NCI-H774 (cell line): ENCODE results near the gene SMOC1.
A peak's percentile ranks its signal among the peaks of the same experiment; 100 is the strongest.

ENCODE experiments used
- DNase-seq: peaks from one replicate; lab custom pipeline; 2025; lab: John Stamatoyannopoulos, UW

SMOC1 gene

GRCh38 chr14:69863083-69863482, 16.1 kb upstream of the SMOC1 start:
- DNase-seq: no peak

DNA sequence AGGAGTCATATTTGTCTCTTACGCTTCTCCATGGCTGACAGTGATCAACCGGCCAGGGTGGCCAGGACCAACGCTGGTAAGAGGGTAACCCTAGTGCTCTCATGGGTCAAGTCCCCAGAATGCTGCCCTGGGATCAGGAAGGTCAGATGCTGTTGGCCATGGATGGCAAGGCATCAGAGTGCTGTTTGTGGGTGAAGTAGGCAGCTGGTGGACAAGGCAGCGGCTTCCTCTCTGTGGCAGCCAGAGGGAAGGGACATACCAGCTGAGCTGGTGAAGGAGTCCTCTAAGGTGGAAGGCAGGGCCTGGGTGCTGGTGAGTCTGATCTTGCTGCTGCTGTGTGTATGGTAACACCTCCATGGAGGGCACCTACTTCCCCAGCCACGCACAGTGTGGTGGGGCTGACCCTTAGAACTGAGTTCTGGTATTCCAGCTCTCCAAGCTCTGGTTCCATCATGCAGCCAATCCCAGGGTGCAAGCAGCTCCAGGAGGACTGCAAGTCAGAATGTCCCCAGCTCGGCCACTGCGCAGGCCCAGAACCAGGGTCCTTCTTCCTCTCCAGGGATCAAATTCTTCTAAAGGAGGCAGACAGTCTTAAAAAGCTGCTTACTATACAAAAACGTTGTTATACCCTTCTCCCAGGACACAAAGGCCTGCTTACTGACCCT, 13.4 kb upstream of the SMOC1 start:
- no peak for DNase-seq

GRCh38 chr14:69868363-69868963, 10.8 kb upstream of the SMOC1 start:
- no peak for DNase-seq

GRCh38 chr14:69870613-69871012, 8.6 kb upstream of the SMOC1 start:
- no peak for DNase-seq

DNA sequence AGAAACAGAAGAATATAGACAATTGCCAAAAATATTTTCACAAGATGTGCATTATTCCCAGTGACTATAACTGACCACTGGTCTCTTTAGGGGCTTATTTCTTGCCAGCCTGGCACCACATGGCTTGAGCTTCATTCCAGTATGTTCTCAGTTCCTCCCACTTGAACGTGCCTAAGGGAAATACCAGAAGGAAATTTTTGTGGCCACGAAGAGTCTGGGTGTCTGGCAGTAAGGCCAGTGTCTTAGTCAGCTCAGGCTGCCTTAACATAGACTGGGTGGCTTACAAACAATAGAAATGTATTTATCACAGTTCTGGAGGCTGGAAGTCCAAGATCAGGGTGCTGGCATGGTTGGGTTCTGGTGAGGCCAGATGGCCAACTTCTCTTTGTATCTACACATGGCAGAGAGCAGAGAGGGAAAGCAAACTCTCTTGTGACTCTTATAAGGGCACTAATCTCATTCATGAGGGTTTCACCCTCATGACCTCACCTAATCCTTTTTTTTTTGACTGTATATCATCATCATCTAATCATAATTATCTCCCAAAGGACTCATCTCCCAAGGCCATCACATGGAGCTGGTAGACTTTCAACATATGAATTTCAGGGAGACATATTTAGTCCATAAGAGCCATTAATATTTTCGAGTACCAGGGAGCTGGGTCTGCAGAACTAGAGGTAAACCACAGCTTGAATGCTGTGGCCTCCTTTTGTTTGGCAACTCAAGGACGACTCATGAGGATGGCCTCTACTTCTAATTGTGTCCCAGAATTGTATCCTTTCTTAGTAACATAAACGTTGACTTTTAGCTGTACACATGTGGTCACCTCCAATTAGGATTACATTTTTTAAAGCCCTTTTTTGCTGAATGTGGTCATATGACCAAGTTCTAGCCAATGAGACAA, 5.1 kb upstream of the SMOC1 start:
- DNase-seq: no peak

DNA sequence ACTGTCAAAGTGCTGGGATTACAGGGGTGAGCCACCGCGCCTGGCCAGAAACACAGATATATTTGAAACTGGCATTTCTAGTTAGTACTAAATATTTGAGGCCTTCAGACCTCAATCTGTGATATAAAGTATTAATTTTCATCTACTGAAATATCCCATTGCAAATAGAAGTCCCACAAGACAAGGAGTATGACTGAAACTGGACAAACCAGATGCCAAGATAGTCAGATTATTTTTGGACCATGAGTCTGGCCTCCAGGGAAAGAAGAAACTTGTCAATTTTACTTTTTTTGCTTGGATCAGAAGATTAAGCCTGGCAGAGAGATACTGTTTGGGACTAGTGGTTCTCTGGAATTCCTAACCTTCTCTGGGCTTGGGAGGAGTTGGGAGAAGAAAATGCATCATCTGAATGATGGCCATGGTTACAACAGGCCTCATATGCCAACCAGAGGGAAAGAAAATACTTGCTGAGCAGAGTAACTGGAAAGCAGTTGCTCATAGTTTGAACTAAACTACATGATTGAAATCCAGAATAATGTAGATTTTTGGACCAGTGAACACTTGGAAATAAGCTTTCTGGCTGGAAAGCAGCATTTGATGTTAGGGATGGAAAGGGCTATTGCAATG, 2.9 kb upstream of the SMOC1 start:
- no peak for DNase-seq

GRCh38 chr14:69876848-69877306, 2.3 kb upstream of the SMOC1 start:
- DNase-seq: no peak

- peak; percentile 32 for DNase-seq
These were observed 1.7 kb upstream of the SMOC1 start for GRCh38 chr14:69877492-69877891.

DNA sequence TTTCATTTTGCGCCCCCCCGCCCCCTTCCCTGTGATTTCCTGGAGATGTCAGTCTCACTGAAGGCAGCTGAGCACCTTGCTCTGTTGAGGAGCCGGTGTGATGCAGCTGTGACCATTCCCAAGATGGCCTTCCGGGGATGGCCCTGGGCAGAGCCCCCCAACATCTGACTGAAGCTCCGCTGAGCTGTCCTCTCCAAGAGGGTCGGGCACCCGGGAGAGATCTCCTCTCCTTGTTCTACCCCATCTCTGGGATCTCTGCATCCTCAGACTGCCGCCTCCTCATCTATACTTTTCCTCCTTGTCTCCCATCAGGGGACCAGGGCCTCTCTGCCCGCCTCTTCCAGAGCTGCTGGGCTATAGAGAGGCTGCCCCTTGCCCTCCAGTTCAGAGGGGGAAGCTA, 965 bp upstream of the SMOC1 start:
- no peak for DNase-seq

GRCh38 chr14:69880044-69880487, 850 bp downstream of the SMOC1 start:
- no peak for DNase-seq

GRCh38 chr14:69880893-69881292, 1.7 kb downstream of the SMOC1 start:
- DNase-seq: no peak

- DNase-seq: no peak
These were observed 3.1 kb downstream of the SMOC1 start for GRCh38 chr14:69882116-69882864.

GRCh38 chr14:69882915-69883314, 3.7 kb downstream of the SMOC1 start:
- no peak for DNase-seq

DNA sequence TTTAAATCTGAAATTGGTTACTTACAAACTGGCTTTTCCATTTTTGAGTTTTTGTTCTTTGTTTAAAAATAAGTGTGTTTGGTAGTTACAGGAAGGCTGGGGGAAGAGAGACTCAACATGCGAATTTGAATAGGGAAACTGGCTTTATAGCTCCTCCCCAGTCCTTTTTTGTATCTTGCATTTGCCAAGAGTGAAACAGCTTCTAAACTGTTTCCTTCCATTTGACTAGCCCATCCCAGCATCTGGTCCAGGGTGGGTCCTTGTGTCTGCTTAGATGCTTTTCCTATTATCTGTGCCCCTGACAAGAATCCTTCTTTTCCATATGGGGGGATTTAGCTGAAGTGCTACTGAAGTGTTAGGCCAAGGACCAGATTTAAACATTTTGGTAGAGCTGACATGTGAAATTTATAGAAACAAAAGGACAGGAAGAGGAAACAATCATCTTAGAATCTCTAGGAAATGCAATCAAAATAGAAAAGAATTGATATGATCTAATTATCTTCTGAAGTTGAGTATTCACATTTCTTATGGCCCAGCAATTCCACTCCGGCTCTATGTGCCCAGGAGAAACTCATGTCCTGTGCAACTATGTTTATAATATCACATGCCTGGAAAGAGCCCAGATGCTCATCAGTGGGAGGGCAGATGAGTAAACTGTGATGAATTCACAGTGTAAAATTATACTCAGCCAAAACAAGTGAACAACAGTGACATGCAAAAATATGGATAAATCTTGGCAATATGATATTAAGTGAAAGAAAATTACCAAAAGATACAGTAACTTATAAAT, 7.4 kb downstream of the SMOC1 start:
- DNase-seq: no peak

- no peak for DNase-seq
These were observed 8.8 kb downstream of the SMOC1 start for GRCh38 chr14:69887740-69888657.

- no peak for DNase-seq
These were observed 12.2 kb downstream of the SMOC1 start for GRCh38 chr14:69891422-69891821.

DNA sequence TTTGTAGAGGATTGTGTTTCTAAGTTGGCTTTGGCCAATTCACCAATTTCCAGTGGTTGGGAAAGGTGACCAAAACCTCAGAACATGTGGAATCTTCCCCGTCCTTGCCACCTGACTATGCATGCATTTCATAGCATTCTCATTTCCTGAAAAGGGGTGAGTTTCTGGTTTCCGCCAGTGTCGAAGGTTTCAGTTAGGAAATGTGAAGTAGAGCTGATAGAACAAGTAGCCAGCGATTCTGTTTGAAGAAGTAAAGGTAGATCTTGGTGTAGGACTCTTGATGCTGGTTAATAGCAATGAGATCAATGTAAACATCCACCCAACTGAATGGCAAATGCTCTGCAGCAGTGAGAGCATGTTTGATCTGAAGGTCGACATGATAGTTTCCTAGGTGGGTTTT, 15.9 kb downstream of the SMOC1 start:
- no peak for DNase-seq

DNA sequence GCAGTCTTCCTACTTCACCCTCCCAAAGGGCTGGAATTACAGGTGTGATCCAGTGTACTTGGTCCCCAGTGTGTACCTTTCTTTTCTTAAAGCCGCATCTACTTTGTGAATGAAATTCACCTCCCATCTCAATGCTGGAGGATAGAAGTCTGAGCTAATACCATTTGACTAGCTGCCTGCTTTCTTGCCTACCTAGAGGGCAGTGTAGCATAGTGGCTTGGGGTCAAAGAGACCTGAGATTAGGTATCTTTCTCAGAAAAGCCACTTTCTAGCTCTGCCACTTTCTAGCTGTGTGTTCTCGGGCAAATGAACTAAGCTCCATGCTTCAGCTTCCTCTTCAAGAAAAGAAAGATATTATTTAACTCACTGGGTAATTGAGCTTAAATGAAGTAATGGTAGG, 16.9 kb downstream of the SMOC1 start:
- no peak for DNase-seq

GRCh38 chr14:69896972-69897371, 17.8 kb downstream of the SMOC1 start:
- no peak for DNase-seq

- no peak for DNase-seq
These were observed 21.4 kb downstream of the SMOC1 start for GRCh38 chr14:69900603-69901002.
